GM21526 (cell line): Measurements from ENCODE around the gene DNASE2B.
A peak's percentile ranks its signal among the peaks of the same experiment; 100 is the strongest.

Experiments
- ATAC-seq: cut with Tn5 transposase; IDR thresholded peaks from one replicate; pipeline ENCODE4 v1.9.1; 2021; ENCODE audit warnings: moderate library complexity; ENCODE audit not compliant: unreplicated experiment, low FRiP score

The DNASE2B gene

GRCh38 chr1:84410328-84411095 lies 12.2 kb downstream of the DNASE2B start:
- no peak for ATAC-seq

GRCh38 chr1:84412316-84412942 lies 14.1 kb downstream of the DNASE2B start:
- ATAC-seq: no peak

- ATAC-seq: no peak
These were observed 17.1 kb downstream of the DNASE2B start for GRCh38 chr1:84415396-84415795.

- ATAC-seq: no peak
These were observed 24.6 kb downstream of the DNASE2B start for GRCh38 chr1:84422909-84423308.

GRCh38 chr1:84424513-84425149 lies 26.3 kb downstream of the DNASE2B start:
- no peak for ATAC-seq

- no peak for ATAC-seq
These were observed 27.0 kb downstream of the DNASE2B start for GRCh38 chr1:84425150-84425896.

- no peak for ATAC-seq
These were observed 28.1 kb downstream of the DNASE2B start for GRCh38 chr1:84426376-84426775.

GRCh38 chr1:84427250-84428188 lies 29.2 kb downstream of the DNASE2B start:
- ATAC-seq: no peak

GRCh38 chr1:84428235-84428634 lies 30.0 kb downstream of the DNASE2B start:
- no peak for ATAC-seq

GRCh38 chr1:84429231-84429630 lies 30.9 kb downstream of the DNASE2B start:
- ATAC-seq: no peak

- no peak for ATAC-seq
These were observed 32.3 kb downstream of the DNASE2B start for GRCh38 chr1:84430546-84430945.

- peak; percentile 53 for ATAC-seq
These were observed 35.2 kb downstream of the DNASE2B start for GRCh38 chr1:84433258-84434080.

- ATAC-seq: no peak
These were observed 35.9 kb downstream of the DNASE2B start for GRCh38 chr1:84434081-84434769.

- ATAC-seq: no peak
These were observed 36.7 kb downstream of the DNASE2B start for GRCh38 chr1:84434801-84435549.

GRCh38 chr1:84436876-84437655 lies 38.8 kb downstream of the DNASE2B start:
- no peak for ATAC-seq

- ATAC-seq: peak; percentile 94
These were observed 44.0 kb downstream of the DNASE2B start for GRCh38 chr1:84442256-84442655.
